ENCODE data around the gene PNKP.

DNA sequence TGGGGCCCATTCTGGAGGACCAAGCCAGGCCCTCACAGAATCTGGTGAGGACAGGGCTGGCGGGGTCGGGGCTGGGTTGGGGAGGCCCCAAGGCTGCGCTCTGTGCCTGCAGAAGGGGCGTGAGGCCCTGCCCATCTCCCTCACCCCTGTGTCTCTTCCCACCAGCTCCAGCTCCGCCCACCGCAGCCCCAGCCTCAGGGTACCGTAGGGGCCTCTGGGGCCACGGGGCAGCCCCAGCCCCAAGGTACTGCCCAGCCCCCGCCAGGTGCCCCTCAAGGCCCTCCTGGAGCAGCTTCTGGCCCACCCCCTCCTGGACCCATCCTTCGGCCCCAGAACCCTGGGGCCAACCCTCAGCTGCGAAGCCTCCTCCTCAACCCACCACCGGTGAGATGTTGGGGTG, 31.8 kb downstream of the PNKP start:
- TF ChIP-seq CTCF (IDR thresholded peaks at IDR 0.05) (no peak), POLR2A (IDR thresholded peaks at IDR 0.05) (no peak)
